Cardiac fibroblast (primary cell): ENCODE measurements around the gene CSE1L.
"Not testable (repeated sequence)": the region's sequence is repeated elsewhere in the genome, so short reads cannot be mapped to it uniquely, and the experiment has no call there.

ENCODE experiments used
- DNase-seq, 2 donors: peaks; one replicate each; pipeline versions ENCODE4 v3.0.0 to v3.0.0-alpha.2; 2010; ENCODE audit warnings: low read depth in 2 of 2
- H3K4me3 ChIP-seq, 2 donors: replicated peaks in 1 of 2; 1 replicate in 1 of 2; 2 replicates in 1 of 2; pipeline ENCODE4 v1.5.1; 2011; ENCODE audit warnings: low read depth in 2 of 2, low read length in 2 of 2, mild to moderate bottlenecking in 2 of 2, moderate library complexity in 1 of 2
- TF ChIP-seq, protein P1 (sequence below): IDR thresholded peaks from one replicate; pipeline ENCODE4 v1.5.1; 2011; ENCODE audit warnings: low read depth, mild to moderate bottlenecking, low read length, inconsistent platforms

Gene CSE1L

DNA sequence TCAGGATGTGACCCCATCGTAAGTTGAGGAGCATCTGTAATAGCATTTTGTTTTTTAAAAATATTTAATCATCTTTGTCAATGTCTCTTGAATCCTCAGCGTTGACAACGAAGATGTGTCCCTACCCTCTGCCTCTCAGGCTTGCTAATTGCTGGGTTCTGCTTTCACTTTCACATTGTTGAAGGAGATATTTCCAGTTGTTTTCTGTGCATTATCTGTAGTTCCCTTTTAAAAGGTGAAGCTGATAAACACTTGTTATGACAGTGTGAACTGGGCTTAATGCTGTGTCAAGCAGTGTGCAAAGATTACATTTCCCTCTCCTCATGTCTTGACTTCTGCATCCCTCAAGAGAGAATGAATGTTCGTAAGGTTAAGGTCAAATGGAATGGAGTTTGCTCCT lies 54.9 kb downstream of the CSE1L start:
- no peak for DNase-seq
- H3K4me3 ChIP-seq = no peak overlapping the region
- TF ChIP-seq, protein P1, sequence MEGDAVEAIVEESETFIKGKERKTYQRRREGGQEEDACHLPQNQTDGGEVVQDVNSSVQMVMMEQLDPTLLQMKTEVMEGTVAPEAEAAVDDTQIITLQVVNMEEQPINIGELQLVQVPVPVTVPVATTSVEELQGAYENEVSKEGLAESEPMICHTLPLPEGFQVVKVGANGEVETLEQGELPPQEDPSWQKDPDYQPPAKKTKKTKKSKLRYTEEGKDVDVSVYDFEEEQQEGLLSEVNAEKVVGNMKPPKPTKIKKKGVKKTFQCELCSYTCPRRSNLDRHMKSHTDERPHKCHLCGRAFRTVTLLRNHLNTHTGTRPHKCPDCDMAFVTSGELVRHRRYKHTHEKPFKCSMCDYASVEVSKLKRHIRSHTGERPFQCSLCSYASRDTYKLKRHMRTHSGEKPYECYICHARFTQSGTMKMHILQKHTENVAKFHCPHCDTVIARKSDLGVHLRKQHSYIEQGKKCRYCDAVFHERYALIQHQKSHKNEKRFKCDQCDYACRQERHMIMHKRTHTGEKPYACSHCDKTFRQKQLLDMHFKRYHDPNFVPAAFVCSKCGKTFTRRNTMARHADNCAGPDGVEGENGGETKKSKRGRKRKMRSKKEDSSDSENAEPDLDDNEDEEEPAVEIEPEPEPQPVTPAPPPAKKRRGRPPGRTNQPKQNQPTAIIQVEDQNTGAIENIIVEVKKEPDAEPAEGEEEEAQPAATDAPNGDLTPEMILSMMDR = no peak

DNA sequence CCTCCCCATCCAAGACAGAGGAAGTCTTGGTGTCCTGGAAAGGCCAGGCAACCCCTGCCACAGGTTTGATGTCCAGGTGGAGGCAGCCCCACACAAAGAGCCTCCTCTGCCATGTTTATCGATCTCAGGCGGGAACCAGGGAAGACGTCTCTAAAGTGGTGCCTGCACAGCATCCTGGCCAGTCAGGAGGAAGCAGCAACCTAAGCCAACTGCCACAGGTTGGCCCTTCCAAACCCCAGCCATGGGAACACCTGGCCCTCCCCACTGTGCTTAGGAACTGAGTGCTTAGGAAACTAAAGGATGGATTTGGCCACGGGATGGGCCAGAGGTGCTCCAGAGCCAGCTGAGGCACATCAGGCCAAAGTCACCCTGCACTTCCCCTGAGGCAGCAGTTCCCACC lies 56.9 kb downstream of the CSE1L start:
- TF ChIP-seq, protein P1 = no peak
- no peak overlapping the region for H3K4me3 ChIP-seq
- DNase-seq = no peak

DNA sequence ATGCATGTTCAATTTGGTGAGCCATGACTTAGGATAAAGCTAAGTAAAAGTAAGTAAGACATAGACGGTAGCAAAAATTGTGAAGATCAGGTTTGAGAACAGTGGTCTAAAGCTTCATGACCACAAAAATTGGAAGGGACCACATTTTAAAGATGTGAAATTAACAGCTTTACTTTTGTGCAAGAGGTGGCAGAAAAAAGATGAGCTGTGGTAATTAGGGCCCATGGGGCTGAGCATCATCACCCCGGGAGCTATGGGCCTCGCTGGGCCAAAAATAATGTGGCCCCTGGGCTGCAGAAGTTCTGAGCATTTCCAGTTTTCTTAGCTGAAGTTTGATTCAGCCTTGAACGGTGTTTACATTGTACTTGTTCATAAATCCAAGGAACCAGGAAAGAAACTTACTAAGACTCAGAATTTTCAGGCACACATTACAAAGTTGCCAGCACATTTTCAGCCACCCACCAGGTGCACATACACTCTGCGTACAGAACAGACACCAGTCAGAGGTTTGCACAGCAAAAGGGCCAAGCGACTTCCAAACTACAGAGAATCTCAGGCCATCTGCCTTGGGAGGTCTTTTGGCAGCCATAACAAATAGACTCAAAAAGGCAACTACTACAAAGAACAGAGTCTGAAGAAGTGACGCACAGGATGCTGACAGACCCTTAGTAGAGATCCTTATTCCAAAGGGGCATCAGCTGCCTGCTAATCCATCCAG lies 57.7 kb downstream of the CSE1L start:
- H3K4me3 ChIP-seq = no peak overlapping the region
- TF ChIP-seq, protein P1 = no peak
- DNase-seq = no peak

DNA sequence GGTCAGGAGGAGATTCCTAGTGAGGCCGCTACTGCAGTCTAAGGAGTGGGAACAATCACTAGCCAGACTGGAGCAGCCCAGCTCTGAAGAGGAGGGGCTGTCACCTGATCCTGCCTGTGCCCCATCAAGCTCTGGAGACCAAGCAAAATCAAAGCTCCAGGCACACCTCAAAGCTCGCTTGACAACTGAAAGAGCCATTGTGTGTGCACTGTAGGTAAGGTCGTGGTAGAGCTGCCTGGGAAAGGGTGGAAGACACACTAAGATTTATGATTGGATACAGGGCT lies 58.2 kb downstream of the CSE1L start:
- no peak for DNase-seq
- TF ChIP-seq, protein P1 = no peak
- H3K4me3 ChIP-seq = no peak overlapping the region

DNA sequence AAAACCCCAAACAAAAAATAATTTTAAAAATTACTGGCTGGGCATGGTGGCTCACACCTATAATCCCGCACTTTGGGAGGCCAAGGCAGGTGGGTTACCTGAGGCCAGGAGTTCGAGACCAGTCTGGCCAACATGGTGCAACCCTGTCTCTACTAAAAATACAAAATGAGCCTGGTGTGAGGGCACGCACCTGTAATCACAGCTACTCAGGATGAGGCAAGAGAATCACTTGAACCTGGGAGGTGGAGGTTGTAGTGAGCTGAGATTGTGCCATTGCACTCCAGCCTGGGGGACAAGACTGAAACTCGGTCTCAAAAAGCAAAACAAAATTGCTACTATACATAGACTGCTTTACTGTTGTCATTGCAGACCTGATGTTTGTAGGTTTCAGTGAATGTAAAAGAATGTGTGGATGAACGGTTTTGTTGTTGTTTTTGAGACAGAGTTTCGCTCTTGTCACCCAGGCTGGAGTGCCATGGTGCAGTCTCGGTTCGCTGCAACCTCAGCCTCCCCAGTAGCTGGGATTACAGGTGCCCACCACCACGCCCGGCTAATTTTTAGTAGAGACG lies 59.0 kb downstream of the CSE1L start:
- not testable (repeated sequence) for DNase-seq, H3K4me3 ChIP-seq

DNA sequence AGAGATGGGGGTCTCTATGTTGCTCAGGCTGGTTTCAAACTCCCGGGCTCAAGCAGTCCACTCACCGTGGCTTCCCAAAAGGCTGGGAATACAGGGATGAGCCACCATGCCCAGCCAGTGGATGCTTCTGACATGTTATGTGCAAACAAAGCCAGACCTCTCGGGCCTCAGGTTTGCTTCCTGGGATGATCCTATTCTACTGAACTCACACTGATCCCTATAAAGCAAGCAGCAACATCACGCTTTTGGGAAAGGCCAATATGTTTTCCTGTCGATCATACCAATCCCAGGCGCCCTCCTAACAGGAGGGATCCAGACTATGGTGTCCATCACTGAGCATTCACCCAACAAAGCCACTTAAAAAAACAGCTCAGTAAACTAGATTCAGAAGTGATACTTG lies 60.2 kb downstream of the CSE1L start:
- DNase-seq = no peak
- H3K4me3 ChIP-seq = no peak overlapping the region
- TF ChIP-seq, protein P1 = no peak

DNA sequence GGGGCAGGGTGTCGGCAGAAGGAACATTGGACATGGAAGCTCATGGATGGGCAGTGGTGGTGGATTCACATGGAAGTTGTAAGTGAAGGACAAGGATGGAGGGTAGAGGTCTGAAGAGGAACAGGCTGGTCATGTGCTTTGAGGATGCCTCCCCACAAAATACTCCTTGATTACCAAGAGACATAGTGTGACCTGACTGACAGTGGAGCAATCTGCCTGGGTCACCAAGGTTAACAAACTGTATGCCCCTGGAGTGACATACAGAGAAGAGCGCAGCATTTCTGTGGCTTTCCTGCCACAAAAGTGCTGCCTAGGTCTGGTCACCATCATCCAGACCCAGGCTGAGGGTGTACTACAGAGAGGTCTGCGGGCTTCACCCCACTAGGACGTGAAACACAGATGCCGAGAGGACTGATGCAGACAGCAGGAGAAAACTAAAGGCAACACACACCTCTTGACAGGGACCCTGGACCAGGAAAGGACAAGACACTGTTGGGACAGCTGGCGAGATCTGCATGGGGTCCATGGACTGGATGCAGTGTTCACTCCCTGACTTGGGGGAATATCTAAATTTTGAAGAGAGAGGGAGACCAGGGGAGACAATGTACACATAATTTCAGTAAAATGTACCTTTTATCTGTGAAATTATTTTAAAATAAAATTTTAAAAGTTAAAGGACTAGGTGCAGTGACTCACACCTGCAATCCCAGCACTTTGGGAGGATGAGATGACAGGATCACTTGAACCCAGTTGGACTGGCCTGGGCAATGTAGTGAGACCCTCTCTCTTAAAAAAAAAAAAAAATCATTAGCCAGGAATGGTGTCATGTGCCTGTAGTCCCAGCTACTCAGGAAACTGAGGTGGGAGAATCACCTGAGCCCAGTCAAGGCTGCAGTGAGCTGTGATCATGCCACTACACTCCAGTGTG lies 64.9 kb downstream of the CSE1L start:
- no peak overlapping the region for H3K4me3 ChIP-seq
- no peak for DNase-seq
- TF ChIP-seq, protein P1 = no peak
